ENCODE measurements around the gene PHC3.
A peak's percentile ranks its signal among the peaks of the same experiment; 100 is the strongest.
"Not testable (repeated sequence)": the region's sequence is repeated elsewhere in the genome, so short reads cannot be mapped to it uniquely, and the experiment has no call there.

The PHC3 gene

GRCh38 chr3:170195759-170196158 is 14.2 kb upstream of the PHC3 start:
- H3K27me3 ChIP-seq (replicated peaks; ENCODE audit: control insufficient read depth, insufficient read depth, low read length, poor library complexity, severe bottlenecking); H3K4me3 ChIP-seq (ENCODE audit: insufficient read depth, low read depth, low read length, poor library complexity, severe bottlenecking); H3K9me3 ChIP-seq (ENCODE audit: control insufficient read depth, low read length); H3K4me1 ChIP-seq (ENCODE audit: control insufficient read depth, insufficient read depth, low read length, poor library complexity, severe bottlenecking); H3K36me3 ChIP-seq (ENCODE audit: control insufficient read depth, insufficient read depth, low read length); H3K27ac ChIP-seq (ENCODE audit: insufficient read depth, low read length, poor library complexity, severe bottlenecking); DNase-seq: not testable (repeated sequence)

DNA sequence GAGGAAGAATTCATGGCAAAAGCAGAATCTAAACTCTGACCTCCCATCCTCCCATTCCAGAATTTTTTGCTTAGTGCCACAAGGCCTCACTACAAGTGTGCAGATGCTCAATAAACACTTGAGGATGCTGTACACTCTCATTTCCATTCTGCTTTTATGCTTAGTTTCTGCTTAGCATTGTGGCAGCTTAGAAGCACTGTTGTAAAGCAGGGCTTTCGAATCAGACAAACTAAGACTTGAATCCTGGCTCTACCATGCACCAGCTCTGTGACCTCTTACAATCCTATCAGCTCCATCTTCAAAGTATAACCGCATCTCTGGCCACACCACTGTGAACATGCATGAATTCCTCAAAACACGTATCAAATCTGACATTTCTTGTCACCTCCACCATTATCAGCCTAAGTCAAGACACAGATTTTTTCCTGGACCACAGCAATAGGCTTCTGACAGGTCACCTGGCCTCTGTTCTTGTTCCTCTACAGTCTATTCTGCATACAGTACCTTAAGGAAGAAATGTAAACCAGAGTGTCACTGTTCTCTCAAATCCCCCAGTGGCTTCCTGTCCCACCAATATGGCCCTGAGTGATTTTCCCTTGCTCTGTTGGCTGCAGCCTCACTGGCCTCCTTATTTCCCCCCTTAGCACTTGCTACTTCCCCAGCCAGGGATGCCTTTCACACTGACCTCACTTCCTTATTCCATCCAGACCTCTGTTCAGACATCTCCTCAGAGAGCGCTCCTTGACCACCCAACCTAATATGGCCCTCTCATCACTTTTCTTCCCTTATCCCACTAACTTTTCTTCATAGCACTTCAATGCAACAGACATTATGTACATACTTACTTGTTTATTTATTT is 8.1 kb upstream of the PHC3 start:
- DNase-seq: no peak
- H3K4me3 ChIP-seq (ENCODE audit: insufficient read depth, low read depth, low read length, poor library complexity, severe bottlenecking): no peak overlapping the region
- H3K4me1 ChIP-seq (ENCODE audit: control insufficient read depth, insufficient read depth, low read length, poor library complexity, severe bottlenecking): no peaks in the 10 kb centered on the region
- H3K27me3 ChIP-seq (replicated peaks; ENCODE audit: control insufficient read depth, insufficient read depth, low read length, poor library complexity, severe bottlenecking): no peaks in the 10 kb centered on the region
- H3K36me3 ChIP-seq (ENCODE audit: control insufficient read depth, insufficient read depth, low read length): no peaks in the 10 kb centered on the region
- H3K27ac ChIP-seq (ENCODE audit: insufficient read depth, low read length, poor library complexity, severe bottlenecking): no peak overlapping the region
- H3K9me3 ChIP-seq (ENCODE audit: control insufficient read depth, low read length): no peaks in the 10 kb centered on the region

DNA sequence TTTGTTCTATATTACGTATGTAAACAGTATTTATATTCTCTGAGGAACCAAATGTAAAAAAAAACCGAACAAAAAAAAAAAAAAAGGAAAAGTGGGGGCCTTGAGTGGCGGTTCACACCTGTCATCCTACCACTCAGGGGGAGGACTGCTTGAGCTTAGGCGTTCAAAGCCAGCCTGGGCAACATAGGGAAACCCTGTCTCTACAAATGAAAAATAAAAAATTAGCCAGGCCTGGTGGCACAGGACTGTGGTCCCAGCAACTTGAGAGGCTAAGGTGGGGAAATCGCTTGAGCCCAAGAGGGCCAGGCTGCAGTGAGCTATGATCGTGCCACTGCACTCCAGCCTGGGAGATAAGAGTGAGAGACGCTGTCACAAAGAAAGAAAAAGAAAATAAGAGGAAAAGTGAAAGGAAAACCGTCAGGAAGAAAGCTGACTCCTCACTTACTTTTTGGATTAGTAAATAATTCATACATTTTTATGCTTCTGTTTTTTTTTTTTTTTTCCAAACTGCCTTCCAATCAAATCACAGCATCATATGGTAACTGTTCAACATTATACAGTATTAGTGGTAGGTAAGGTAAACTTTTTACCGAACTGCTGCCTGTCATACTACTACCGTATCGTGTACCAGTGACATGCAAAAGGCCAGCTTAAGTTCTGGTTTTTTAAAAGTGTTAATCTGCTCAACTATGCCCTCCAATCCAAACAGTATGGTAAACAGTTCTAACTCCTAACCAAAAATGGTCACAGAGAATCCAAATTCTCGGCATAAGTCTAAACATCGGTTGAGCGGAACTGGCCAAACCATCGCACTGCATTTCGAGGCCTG is 1.2 kb downstream of the PHC3 start:
- peaks cover 23% of the 10 kb centered on the region for H3K4me1 ChIP-seq (ENCODE audit: control insufficient read depth, insufficient read depth, low read length, poor library complexity, severe bottlenecking)
- no peaks in the 10 kb centered on the region for H3K27me3 ChIP-seq (replicated peaks; ENCODE audit: control insufficient read depth, insufficient read depth, low read length, poor library complexity, severe bottlenecking)
- peak overlapping the region; percentile 98 for H3K27ac ChIP-seq (ENCODE audit: insufficient read depth, low read length, poor library complexity, severe bottlenecking)
- peaks cover 22% of the 10 kb centered on the region for H3K36me3 ChIP-seq (ENCODE audit: control insufficient read depth, insufficient read depth, low read length)
- H3K4me3 ChIP-seq (ENCODE audit: insufficient read depth, low read depth, low read length, poor library complexity, severe bottlenecking): peak overlapping the region; percentile 76
- no peaks in the 10 kb centered on the region for H3K9me3 ChIP-seq (ENCODE audit: control insufficient read depth, low read length)
- no peak for DNase-seq

GRCh38 chr3:170179432-170179831 is 2.1 kb downstream of the PHC3 start:
- DNase-seq: no peak
- H3K4me1 ChIP-seq (ENCODE audit: control insufficient read depth, insufficient read depth, low read length, poor library complexity, severe bottlenecking): peaks cover 26% of the 10 kb centered on the region
- H3K27ac ChIP-seq (ENCODE audit: insufficient read depth, low read length, poor library complexity, severe bottlenecking): peak overlapping the region; percentile 98
- peak overlapping the region; percentile 76 for H3K4me3 ChIP-seq (ENCODE audit: insufficient read depth, low read depth, low read length, poor library complexity, severe bottlenecking)
- H3K36me3 ChIP-seq (ENCODE audit: control insufficient read depth, insufficient read depth, low read length): peaks cover 31% of the 10 kb centered on the region
- H3K27me3 ChIP-seq (replicated peaks; ENCODE audit: control insufficient read depth, insufficient read depth, low read length, poor library complexity, severe bottlenecking): no peaks in the 10 kb centered on the region
- H3K9me3 ChIP-seq (ENCODE audit: control insufficient read depth, low read length): no peaks in the 10 kb centered on the region

GRCh38 chr3:170178651-170179050 is 2.9 kb downstream of the PHC3 start:
- Histone ChIP-seq H3K27me3 (replicated peaks; ENCODE audit: control insufficient read depth, insufficient read depth, low read length, poor library complexity, severe bottlenecking) (no peaks in the 10 kb centered on the region), H3K4me1 (ENCODE audit: control insufficient read depth, insufficient read depth, low read length, poor library complexity, severe bottlenecking) (peaks cover 29% of the 10 kb centered on the region), H3K36me3 (ENCODE audit: control insufficient read depth, insufficient read depth, low read length) (peaks cover 36% of the 10 kb centered on the region), H3K9me3 (ENCODE audit: control insufficient read depth, low read length) (no peaks in the 10 kb centered on the region), H3K27ac (ENCODE audit: insufficient read depth, low read length, poor library complexity, severe bottlenecking) (peak overlapping the region; percentile 48), H3K4me3 (ENCODE audit: insufficient read depth, low read depth, low read length, poor library complexity, severe bottlenecking) (peak overlapping the region; percentile 15)
- peak; percentile 35 to 51 (median 38) for DNase-seq

DNA sequence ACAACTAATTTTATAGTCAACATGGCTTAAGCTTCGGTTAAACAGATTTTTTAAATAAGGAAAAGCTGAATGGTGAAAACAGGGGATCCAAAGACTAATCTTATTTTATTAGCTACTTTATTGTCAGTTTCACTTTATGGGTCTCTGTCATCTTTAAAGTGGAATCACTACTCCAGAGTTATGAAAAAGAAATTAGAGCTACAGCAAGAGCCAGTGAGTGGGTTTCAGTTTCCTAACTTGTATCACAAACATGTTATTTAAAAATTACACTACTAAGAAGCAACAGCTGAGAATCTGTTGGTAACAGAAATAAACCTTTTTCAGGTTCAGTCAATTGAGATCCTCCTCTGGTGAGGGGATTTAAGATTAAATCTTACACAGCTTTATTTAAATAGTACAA is 10.0 kb downstream of the PHC3 start:
- peaks cover 22% of the 10 kb centered on the region for H3K4me1 ChIP-seq (ENCODE audit: control insufficient read depth, insufficient read depth, low read length, poor library complexity, severe bottlenecking)
- no peak overlapping the region for H3K27ac ChIP-seq (ENCODE audit: insufficient read depth, low read length, poor library complexity, severe bottlenecking)
- H3K27me3 ChIP-seq (replicated peaks; ENCODE audit: control insufficient read depth, insufficient read depth, low read length, poor library complexity, severe bottlenecking): no peaks in the 10 kb centered on the region
- H3K9me3 ChIP-seq (ENCODE audit: control insufficient read depth, low read length): no peaks in the 10 kb centered on the region
- no peak overlapping the region for H3K4me3 ChIP-seq (ENCODE audit: insufficient read depth, low read depth, low read length, poor library complexity, severe bottlenecking)
- peaks cover 79% of the 10 kb centered on the region for H3K36me3 ChIP-seq (ENCODE audit: control insufficient read depth, insufficient read depth, low read length)
- no peak for DNase-seq

- Histone ChIP-seq H3K36me3 (ENCODE audit: control insufficient read depth, insufficient read depth, low read length) (peaks cover 64% of the 10 kb centered on the region), H3K27me3 (replicated peaks; ENCODE audit: control insufficient read depth, insufficient read depth, low read length, poor library complexity, severe bottlenecking) (no peaks in the 10 kb centered on the region), H3K4me1 (ENCODE audit: control insufficient read depth, insufficient read depth, low read length, poor library complexity, severe bottlenecking) (peaks cover 7% of the 10 kb centered on the region), H3K9me3 (ENCODE audit: control insufficient read depth, low read length) (no peaks in the 10 kb centered on the region), H3K4me3 (ENCODE audit: insufficient read depth, low read depth, low read length, poor library complexity, severe bottlenecking) (no peak overlapping the region), H3K27ac (ENCODE audit: insufficient read depth, low read length, poor library complexity, severe bottlenecking) (peak overlapping the region; percentile 3)
- DNase-seq: no peak
Measured at GRCh38 chr3:170164717-170165116, 16.8 kb downstream of the PHC3 start.

- Histone ChIP-seq H3K36me3 (ENCODE audit: control insufficient read depth, insufficient read depth, low read length) (peaks cover 60% of the 10 kb centered on the region), H3K4me3 (ENCODE audit: insufficient read depth, low read depth, low read length, poor library complexity, severe bottlenecking) (no peak overlapping the region), H3K4me1 (ENCODE audit: control insufficient read depth, insufficient read depth, low read length, poor library complexity, severe bottlenecking) (peaks cover 7% of the 10 kb centered on the region), H3K27me3 (replicated peaks; ENCODE audit: control insufficient read depth, insufficient read depth, low read length, poor library complexity, severe bottlenecking) (no peaks in the 10 kb centered on the region), H3K9me3 (ENCODE audit: control insufficient read depth, low read length) (no peaks in the 10 kb centered on the region), H3K27ac (ENCODE audit: insufficient read depth, low read length, poor library complexity, severe bottlenecking) (peak overlapping the region; percentile 3)
- DNase-seq: no peak
Measured at GRCh38 chr3:170163956-170164645, 17.4 kb downstream of the PHC3 start.

GRCh38 chr3:170162630-170163029 is 18.9 kb downstream of the PHC3 start:
- H3K4me3 ChIP-seq (ENCODE audit: insufficient read depth, low read depth, low read length, poor library complexity, severe bottlenecking): no peak overlapping the region
- H3K9me3 ChIP-seq (ENCODE audit: control insufficient read depth, low read length): no peaks in the 10 kb centered on the region
- no peak for DNase-seq
- peaks cover 7% of the 10 kb centered on the region for H3K4me1 ChIP-seq (ENCODE audit: control insufficient read depth, insufficient read depth, low read length, poor library complexity, severe bottlenecking)
- H3K27ac ChIP-seq (ENCODE audit: insufficient read depth, low read length, poor library complexity, severe bottlenecking): no peak overlapping the region
- no peaks in the 10 kb centered on the region for H3K27me3 ChIP-seq (replicated peaks; ENCODE audit: control insufficient read depth, insufficient read depth, low read length, poor library complexity, severe bottlenecking)
- peaks cover 46% of the 10 kb centered on the region for H3K36me3 ChIP-seq (ENCODE audit: control insufficient read depth, insufficient read depth, low read length)

All from effector memory CD4-positive, alpha-beta T cell (primary cell).